WTC11 (cell line): ENCODE data around the gene RNU5B-1. TPM values are rescaled to one million over a fixed set of nuclear protein-coding genes. Genes with fewer than 3 reads are reported as not detected.

Source experiments
- ATAC-seq: fragments of 200-7000 bp; cut with Tn5 transposase; 2 replicates; pipeline ENCODE4 v1.10.0; 2021; ENCODE audit warnings: mild to moderate bottlenecking, moderate library complexity
- CTCF ChIA-PET: fragments of 300-600 bp; sonication (Branson Sonifier 250); formaldehyde crosslinking; loops from one replicate; lab custom pipeline; 2021; ENCODE audit warnings: antibody characterized with exemption; lab: Charles Lee
- POLR2A ChIA-PET: fragments of 350-600 bp; sonication (Branson Sonifier 250); formaldehyde crosslinking; loops from one replicate; lab custom pipeline; 2021; ENCODE audit warnings: antibody characterized with exemption; lab: Charles Lee
- DNase-seq: peaks from one replicate; pipeline ENCODE4 v3.0.0; 2021; ENCODE audit warnings: low spot score
- H3K27ac Mint-ChIP-seq: 2 replicates; pipeline ENCODE4 v1.8.0; 2021; ENCODE audit warnings: mixed read lengths
- H3K27me3 Mint-ChIP-seq: 2 replicates; pipeline ENCODE4 v1.8.0; 2021; ENCODE audit warnings: low read depth, mild to moderate bottlenecking, moderate library complexity, mixed read lengths
- H3K36me3 Mint-ChIP-seq: 2 replicates; pipeline ENCODE4 v1.8.0; 2021; ENCODE audit warnings: mixed read lengths
- H3K4me1 Mint-ChIP-seq: 2 replicates; pipeline ENCODE4 v1.8.0; 2022; ENCODE audit warnings: mixed read lengths
- H3K4me3 Mint-ChIP-seq: 2 replicates; pipeline ENCODE4 v1.8.0; 2021; ENCODE audit warnings: mild to moderate bottlenecking, moderate library complexity, mixed read lengths
- H3K9me3 Mint-ChIP-seq: 2 replicates; pipeline ENCODE4 v1.8.0; 2021; ENCODE audit warnings: mixed read lengths
- E2F5 ChIP-seq: sonication (generic); formaldehyde crosslinking; IDR thresholded peaks from 2 replicates; pipeline ENCODE4 v1.8.1; 2022; ENCODE audit warnings: mild to moderate bottlenecking, moderate library complexity, missing genetic modification reagents
- FOXK1 ChIP-seq: sonication (generic); formaldehyde crosslinking; IDR thresholded peaks from 2 replicates; pipeline ENCODE4 v1.8.0; 2022; ENCODE audit warnings: mild to moderate bottlenecking, moderate library complexity, missing genetic modification reagents
- GRHL2 ChIP-seq: fragments of 250-450 bp; sonication (Bioruptor Pico); IDR thresholded peaks from 2 replicates; pipeline ENCODE4 v1.8.0; 2022; ENCODE audit warnings: mild to moderate bottlenecking, moderate library complexity; ENCODE audit not compliant: insufficient replicate concordance, severe bottlenecking
- GTF2I ChIP-seq: fragments of 250-450 bp; sonication (Bioruptor Pico); conservative IDR thresholded peaks from 2 replicates; pipeline ENCODE4 v1.4.0; 2021; ENCODE audit warnings: mild to moderate bottlenecking
- HMGA2 ChIP-seq: fragments of 250-450 bp; sonication (Bioruptor Pico); IDR thresholded peaks from 2 replicates; pipeline ENCODE4 v1.4.0; 2021; ENCODE audit warnings: mild to moderate bottlenecking, moderate library complexity
- IRF2 ChIP-seq: sonication (generic); formaldehyde crosslinking; IDR thresholded peaks from 2 replicates; pipeline ENCODE4 v1.8.0; 2022; ENCODE audit warnings: low read depth, missing genetic modification reagents, borderline replicate concordance
- MAX ChIP-seq: sonication (generic); formaldehyde crosslinking; IDR thresholded peaks from 2 replicates; pipeline ENCODE4 v1.8.0; 2022; ENCODE audit warnings: mild to moderate bottlenecking, missing genetic modification reagents
- NFE2L1 ChIP-seq: sonication (generic); formaldehyde crosslinking; IDR thresholded peaks from 2 replicates; pipeline ENCODE4 v1.8.1; 2023; ENCODE audit warnings: missing genetic modification reagents
- NR2C2 ChIP-seq: sonication (generic); formaldehyde crosslinking; IDR thresholded peaks from 2 replicates; pipeline ENCODE4 v1.8.0; 2022; ENCODE audit warnings: mild to moderate bottlenecking, missing genetic modification reagents
- PREB ChIP-seq: sonication (generic); formaldehyde crosslinking; IDR thresholded peaks from 2 replicates; pipeline ENCODE4 v1.8.1; 2022; ENCODE audit warnings: mild to moderate bottlenecking, missing genetic modification reagents, moderate library complexity, borderline replicate concordance
- PRRX2 ChIP-seq: fragments of 250-450 bp; sonication (Bioruptor Pico); IDR thresholded peaks from 2 replicates; pipeline ENCODE4 v1.8.0; 2021; ENCODE audit warnings: mild to moderate bottlenecking
- RELA ChIP-seq: sonication (generic); formaldehyde crosslinking; IDR thresholded peaks from 2 replicates; pipeline ENCODE4 v1.8.1; 2022; ENCODE audit warnings: missing genetic modification reagents, mild to moderate bottlenecking, borderline replicate concordance
- RORB ChIP-seq: fragments of 250-450 bp; sonication (Bioruptor Pico); IDR thresholded peaks from 2 replicates; pipeline ENCODE4 v1.9.0; 2021; ENCODE audit warnings: mild to moderate bottlenecking
- TP53 ChIP-seq: sonication (generic); formaldehyde crosslinking; IDR thresholded peaks from 2 replicates; pipeline ENCODE4 v1.8.1; 2023; ENCODE audit warnings: mild to moderate bottlenecking, missing genetic modification reagents
- ZBTB21 ChIP-seq: sonication (generic); formaldehyde crosslinking; IDR thresholded peaks from 2 replicates; pipeline ENCODE4 v1.8.1; 2023; ENCODE audit warnings: mild to moderate bottlenecking, missing genetic modification reagents, borderline replicate concordance
- ZNF219 ChIP-seq: sonication (generic); formaldehyde crosslinking; IDR thresholded peaks from 2 replicates; pipeline ENCODE4 v1.8.0; 2023; ENCODE audit warnings: missing genetic modification reagents, mild to moderate bottlenecking, borderline replicate concordance
- ZNF281 ChIP-seq: sonication (generic); formaldehyde crosslinking; IDR thresholded peaks from 2 replicates; pipeline ENCODE4 v1.8.0; 2023; ENCODE audit warnings: mild to moderate bottlenecking, missing genetic modification reagents
- ZNF396 ChIP-seq: fragments of 250-450 bp; sonication (Bioruptor Pico); IDR thresholded peaks from 2 replicates; pipeline ENCODE4 v1.8.0; 2021; ENCODE audit warnings: mild to moderate bottlenecking, moderate library complexity, borderline replicate concordance
- total RNA-seq: library from RNA; stranded (reverse); gene quantifications from 3 replicates; pipeline ENCODE4 v1.2.3, GENCODE V29; 2021
- TF ChIP-seq, protein P1 (sequence below): fragments of 250-450 bp; sonication (Bioruptor Pico); IDR thresholded peaks from 2 replicates; pipeline ENCODE4 v1.9.0; 2021; ENCODE audit warnings: moderate library complexity, mild to moderate bottlenecking, inconsistent platforms, borderline replicate concordance

RNU5B-1 gene
- total RNA-seq, 1 experiment from 2014 or later: not detected

- CTCF ChIA-PET: no interaction called here
- H3K4me3 Mint-ChIP-seq: no peak overlapping the region
- TF ChIP-seq ZNF281 (CRISPR knock-in tag) (no peak), IRF2 (no peak), HMGA2 (CRISPR knock-in tag) (no peak), ZNF219 (no peak), ZNF396 (CRISPR knock-in tag) (no peak), PRRX2 (CRISPR knock-in tag) (no peak), ZBTB21 (CRISPR knock-in tag) (no peak), E2F5 (no peak), RORB (CRISPR knock-in tag) (no peak), RELA (no peak), TP53 (CRISPR knock-in tag) (no peak), GTF2I (CRISPR knock-in tag) (no peak), NFE2L1 (CRISPR knock-in tag) (no peak), FOXK1 (CRISPR knock-in tag) (no peak), GRHL2 (CRISPR knock-in tag) (no peak), NR2C2 (CRISPR knock-in tag) (no peak), MAX (CRISPR knock-in tag) (no peak), PREB (CRISPR knock-in tag) (no peak)
- TF ChIP-seq, protein P1, sequence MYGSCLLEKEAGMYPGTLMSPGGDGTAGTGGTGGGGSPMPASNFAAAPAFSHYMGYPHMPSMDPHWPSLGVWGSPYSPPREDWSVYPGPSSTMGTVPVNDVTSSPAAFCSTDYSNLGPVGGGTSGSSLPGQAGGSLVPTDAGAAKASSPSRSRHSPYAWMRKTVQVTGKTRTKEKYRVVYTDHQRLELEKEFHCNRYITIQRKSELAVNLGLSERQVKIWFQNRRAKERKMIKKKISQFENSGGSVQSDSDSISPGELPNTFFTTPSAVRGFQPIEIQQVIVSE (CRISPR knock-in tag): no peak
- TF ChIP-seq, all 79 proteins: peak for 0
- Mint-ChIP-seq H3K27me3 (peaks cover 36% of the 10 kb centered on the region), H3K27ac (no peak overlapping the region), H3K4me1 (peaks cover 21% of the 10 kb centered on the region), H3K9me3 (no peaks in the 10 kb centered on the region), H3K36me3 (no peaks in the 10 kb centered on the region)
- no peak for DNase-seq
- POLR2A ChIA-PET: no interaction called here
- ATAC-seq: no peak
Observed at GRCh38 chr15:65289261-65289854, 15.1 kb upstream of the RNU5B-1 start.

DNA sequence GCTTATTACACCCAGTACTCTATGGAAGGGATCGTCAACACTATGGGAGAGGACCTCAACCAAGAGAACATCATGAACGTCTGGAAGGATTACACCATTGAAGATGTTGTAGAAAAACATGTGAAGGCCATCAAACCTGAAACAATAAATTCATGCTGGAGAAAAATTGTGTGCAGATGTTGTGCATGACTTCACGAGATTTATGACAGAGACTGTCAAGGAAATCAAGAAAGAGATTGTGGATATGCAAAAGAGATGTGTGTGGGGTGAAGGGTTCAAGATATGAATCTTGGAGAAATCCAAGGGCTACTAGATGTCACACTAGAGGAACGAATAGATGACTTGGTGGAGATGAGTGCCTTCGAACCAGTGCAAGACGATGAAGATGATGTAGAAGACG is 14.2 kb upstream of the RNU5B-1 start:
- TF ChIP-seq, protein P1 (CRISPR knock-in tag): no peak
- no peak for TF ChIP-seq MAX (CRISPR knock-in tag)
- H3K4me3 Mint-ChIP-seq: no peak overlapping the region
- CTCF ChIA-PET: no interaction called here
- POLR2A ChIA-PET: no interaction called here
- no peak for ATAC-seq
- H3K9me3 Mint-ChIP-seq: no peaks in the 10 kb centered on the region
- no peak for DNase-seq
- H3K4me1 Mint-ChIP-seq: peaks cover 21% of the 10 kb centered on the region
- H3K27me3 Mint-ChIP-seq: peaks cover 34% of the 10 kb centered on the region
- no peaks in the 10 kb centered on the region for H3K36me3 Mint-ChIP-seq
- H3K27ac Mint-ChIP-seq: no peak overlapping the region
